NCI-H2196 treated with DMSO at 0.1 percent for 48 hours (cell line): ENCODE results near the gene ARSG.
A peak's percentile ranks its signal among the peaks of the same experiment; 100 is the strongest.
"Not testable (repeated sequence)": the region's sequence is repeated elsewhere in the genome, so short reads cannot be mapped to it uniquely, and the experiment has no call there.

Experiments
- DNase-seq: peaks from one replicate; lab custom pipeline; 2025; ENCODE audit not compliant: unreplicated experiment; lab: John Stamatoyannopoulos, UW

ARSG gene

GRCh38 chr17:68368387-68368786, 77.1 kb downstream of the ARSG start:
- no peak for DNase-seq

DNA sequence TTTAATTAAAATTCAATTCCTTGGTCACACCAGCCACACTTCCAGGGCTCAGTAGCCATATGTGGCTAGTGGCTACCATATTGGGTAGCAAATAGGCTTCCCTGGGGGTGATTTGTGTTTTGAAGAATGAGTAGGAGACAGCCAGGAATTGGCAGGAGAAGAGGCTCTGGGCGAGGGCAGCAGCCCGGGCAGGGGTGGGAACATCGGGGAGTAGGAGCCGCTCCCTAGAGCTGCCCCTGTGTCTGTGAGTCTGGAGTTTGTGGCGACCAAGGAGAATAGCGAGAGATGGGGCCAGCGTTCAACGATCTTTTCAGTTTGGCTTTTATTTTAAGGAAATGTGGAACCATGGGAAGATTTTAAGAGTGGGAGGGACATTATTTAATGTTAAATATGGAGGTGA, 84.3 kb downstream of the ARSG start:
- DNase-seq, result no peak

GRCh38 chr17:68376178-68376577, 84.9 kb downstream of the ARSG start:
- DNase-seq, result not testable (repeated sequence)

- DNase-seq, result no peak
Observed at GRCh38 chr17:68377771-68378267, 86.5 kb downstream of the ARSG start.

DNA sequence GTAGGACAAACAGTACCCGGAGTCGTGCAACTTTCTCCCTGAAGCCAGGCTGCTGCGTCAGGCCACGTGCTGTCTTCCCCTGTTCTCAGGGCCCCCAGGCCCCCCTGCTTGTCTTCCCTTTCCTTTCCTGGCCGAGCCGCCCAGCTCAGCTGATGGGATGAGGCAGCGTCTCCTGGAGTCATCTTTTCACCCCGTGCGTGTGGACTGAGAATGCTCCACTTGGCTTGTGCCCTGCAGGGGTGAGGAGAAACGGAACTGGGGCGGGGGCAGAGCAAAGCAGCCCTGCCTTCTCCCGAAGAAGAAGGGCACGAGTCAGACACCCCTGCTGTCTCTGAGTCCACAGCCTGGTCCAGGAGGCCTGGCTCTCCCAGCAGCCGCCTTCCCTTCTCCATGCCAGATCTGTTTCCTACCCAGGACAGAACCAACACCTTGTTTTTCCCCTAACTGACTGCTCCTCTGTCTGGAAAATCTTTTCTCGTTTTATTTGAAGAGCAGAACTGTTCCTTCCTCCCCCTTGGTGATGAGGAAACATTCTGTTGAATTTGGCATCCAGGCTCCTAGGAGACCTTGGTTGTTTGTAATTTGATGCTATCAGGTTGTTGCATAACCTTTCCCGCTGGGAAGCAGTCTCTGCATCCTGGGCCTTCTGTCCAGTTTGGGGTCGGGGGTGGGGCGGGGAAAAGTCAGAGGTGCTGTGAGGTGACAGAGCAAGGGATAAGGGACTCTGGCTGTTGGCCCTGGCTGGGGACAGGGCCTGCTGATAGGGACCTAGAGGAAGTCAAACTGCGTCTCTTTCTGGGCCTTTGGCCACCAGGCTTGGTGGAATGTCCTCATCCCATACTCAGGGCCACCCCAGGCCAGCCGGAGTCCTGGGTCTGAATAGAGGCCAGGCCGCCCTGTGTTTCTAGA, 87.2 kb downstream of the ARSG start:
- peak; percentile 81 for DNase-seq

- DNase-seq, result no peak
Observed at GRCh38 chr17:68379177-68379510, 87.8 kb downstream of the ARSG start.

DNA sequence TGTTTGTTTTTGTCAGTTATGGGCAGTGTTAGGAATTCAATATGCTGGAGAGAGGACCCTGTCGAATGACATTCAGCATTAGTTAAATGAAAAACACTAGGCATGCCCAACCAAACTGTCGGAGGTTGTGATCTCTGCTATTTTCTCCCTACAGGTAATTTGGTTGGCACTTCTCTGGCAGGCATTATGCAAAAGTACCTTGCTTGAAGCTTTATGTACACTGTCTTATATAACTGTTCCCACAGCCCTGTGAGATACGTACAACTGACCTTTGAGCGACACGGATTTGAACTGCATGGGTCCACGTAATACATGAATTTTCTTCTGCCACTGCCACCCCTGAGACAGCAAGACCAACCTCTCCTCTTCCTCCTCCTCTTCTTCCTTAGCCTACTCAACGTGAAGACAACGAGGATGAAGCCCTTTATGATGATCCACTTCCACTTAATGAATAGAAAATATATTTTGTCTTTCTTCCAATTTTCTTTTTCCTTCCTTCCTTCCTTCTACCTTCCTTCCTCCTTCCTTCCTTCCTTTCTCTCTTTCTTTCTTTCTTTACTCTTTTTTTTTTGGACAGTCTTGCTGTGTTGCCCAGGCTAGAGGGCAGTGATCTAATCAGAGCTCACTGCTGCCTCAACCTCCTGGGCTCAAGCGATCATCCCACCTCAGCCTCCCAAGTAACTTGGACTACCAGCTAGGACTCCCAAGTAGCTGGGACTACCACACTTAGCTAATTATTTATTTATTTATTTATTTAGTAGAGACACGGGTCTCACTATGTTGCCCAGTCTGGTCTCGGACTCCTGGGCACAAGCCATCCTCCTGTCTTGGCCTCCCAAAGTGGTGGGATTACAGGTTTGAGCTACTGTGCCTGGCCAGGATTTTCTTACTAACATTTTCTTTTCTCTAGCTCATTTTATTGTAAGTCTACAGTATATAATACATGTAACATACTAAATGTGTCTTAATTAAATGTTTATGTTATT, 88.7 kb downstream of the ARSG start:
- DNase-seq, result no peak

DNA sequence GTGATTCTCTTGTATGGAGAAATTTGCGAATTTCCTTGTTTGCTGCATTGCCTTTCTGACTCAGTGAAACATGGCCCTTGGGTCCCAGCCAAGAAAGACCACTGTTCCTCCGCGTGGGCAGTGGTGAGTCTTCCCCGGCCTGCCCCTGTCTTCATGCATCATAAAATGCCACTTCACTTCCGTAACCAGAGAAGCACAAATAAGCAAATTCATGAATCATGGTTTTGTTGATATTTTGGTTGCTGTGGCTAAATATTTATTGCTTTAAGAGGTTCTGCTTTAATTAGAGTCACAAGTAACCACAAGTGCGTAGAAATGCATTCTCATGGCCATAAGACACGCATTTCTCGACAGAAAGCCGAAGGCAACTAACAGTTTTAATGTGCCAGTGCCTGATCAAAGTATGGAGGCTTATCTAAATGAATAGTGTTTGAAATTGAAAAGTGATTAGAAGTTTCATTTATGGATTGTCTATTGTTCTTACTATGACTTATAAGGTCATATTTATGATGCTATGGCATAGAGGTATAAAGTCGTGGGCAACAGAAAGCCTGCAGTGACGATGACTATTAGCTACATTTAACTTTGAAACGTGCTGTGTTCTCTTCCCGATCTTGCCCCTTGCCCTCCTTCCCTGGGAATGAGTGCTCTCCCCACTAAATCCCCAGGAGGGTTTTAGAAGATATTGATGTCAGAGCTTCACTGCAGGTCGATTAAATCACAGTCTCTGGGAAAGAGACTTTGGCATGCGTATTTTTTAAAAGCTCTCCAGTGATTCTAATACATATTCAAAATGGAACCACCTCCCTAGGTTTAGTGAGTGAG, 90.0 kb downstream of the ARSG start:
- DNase-seq, result no peak

DNA sequence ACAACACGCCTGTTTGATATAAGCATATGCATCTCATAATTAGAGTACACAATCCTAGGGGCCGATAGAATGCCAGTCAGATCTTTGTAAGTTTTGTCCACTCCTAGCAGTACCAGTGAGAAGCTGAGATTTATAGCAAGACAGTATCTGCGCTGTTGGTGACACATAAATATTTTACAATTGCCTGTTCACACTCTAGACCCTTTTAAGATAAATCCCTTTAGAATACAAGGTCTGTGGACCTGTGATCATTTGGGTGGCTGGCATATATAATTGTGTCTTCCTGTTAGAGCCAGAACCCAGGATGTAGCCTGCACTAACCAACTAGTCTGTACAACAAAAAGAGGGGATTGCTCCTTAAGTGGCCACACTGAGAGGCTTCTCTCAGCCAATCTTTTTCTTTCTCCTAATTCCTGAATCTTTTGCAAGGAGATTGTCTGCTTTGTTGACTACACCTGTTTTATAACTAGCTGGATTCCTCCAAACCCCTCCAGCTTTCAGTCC, 91.3 kb downstream of the ARSG start:
- no peak for DNase-seq

GRCh38 chr17:68383120-68383442, 91.8 kb downstream of the ARSG start:
- DNase-seq, result no peak

DNA sequence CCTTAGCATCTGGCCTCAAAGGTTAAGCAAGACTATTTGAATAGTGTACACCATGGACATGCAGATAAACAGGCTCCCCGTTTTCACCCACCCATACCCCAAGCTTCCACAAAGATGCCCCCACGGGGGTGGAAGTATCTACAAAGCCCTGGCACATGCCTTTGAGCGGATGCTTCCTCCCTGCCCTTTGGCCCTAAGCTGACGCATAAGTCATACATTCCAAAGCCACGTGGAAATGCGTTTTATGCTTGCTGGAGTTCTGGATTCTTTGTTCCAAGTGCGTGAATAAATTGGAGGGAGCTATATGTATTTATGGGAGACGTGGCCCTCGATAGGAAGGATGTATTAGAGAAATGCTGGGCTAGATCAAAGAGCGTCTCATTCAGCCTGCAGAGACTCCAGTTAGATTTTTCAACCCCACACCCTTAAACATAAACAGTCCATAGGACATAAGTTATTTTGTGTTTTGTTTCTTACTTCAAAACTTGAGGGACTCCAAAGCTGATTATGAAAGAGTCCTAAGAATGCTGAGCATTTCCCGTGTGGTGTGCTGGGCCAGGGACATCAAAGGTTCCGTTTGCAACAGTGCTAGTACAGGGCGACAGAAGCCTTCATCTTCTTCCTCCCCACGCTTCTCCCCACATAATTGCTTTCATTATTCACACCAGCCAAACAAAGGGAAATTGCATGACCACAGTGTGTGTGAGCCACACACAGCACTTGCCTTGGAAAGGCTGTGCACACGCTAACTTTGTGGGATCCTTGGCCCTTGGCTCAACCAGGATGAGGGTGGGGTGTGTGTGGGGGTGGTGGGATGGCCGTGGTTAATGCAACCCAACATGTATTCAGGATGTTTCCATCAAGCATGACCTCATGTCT, 92.4 kb downstream of the ARSG start:
- DNase-seq, result no peak

DNA sequence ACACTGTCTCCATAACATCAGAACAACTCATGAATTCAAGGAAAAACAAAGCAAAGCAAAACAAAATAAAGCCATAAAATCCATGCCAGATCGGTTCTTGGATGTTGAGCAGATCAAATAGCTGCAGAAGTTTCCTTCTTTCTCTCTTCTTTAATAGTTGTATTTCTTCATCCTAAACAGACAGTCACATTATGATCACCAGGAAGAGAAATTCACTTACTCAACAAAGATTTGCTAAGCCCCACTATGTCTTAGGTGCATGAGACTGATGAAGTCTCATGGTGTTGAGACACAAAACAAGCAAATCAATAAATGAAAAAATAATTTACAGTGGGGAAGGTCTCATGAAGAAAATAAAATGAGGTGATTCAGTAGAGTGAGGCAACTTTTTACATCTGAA, 93.2 kb downstream of the ARSG start:
- DNase-seq, result no peak

DNA sequence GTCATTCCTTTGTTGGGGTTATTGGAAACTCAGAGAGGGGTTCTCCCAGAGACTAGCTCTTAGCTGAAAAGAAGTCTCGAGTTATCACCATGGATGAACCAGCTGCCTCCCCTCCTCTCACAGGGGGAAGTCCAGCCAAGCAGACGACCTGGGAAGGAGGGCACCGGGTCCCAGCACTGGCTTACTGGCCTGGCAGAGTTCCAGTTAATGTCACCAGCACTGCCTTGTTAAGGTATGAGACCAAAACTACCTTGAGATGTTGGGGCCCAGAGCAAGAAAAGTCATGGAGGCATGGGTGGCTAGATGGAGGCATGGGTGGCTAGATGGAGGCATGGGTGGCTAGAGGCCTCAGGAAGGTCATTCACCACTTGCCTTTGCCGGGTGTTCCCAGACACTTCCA, 93.6 kb downstream of the ARSG start:
- DNase-seq, result no peak

DNA sequence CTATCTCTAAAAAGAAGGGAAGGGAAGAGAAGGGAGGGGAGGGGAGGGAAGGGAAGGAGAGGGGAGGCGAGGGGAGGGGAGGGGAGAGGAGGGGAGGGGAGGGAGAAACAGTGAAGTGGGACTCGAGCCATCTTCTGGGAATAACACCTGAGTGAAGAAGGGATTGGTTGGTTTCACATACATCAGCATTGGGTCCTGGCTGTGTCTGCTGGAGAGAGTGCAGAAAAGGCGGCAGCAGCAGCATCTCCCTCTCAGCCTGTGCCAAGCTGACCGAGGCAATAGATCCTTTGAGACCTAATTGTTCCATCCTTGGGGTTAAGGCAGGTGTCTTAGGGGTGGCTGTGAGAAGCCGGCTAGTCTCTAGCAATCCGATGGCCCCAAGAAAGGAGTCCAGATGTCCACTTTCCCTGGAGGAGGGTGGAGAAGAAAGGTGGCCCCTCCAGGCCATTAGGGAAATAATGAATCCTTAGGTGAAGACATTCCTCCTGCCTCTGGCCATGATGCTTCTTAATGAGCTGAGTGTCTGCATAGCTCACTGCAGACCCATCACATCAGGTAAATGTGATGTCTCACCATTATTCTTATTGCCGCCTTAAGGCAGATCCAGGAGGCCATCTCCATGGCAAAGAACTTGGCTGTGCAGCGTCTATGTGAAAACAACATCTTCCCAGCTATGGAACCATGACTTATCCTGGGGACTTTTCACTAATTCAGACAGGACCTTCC, 94.4 kb downstream of the ARSG start:
- no peak for DNase-seq

GRCh38 chr17:68387435-68388218, 96.3 kb downstream of the ARSG start:
- no peak for DNase-seq

- no peak for DNase-seq
Observed at GRCh38 chr17:68389041-68389440, 97.7 kb downstream of the ARSG start.

DNA sequence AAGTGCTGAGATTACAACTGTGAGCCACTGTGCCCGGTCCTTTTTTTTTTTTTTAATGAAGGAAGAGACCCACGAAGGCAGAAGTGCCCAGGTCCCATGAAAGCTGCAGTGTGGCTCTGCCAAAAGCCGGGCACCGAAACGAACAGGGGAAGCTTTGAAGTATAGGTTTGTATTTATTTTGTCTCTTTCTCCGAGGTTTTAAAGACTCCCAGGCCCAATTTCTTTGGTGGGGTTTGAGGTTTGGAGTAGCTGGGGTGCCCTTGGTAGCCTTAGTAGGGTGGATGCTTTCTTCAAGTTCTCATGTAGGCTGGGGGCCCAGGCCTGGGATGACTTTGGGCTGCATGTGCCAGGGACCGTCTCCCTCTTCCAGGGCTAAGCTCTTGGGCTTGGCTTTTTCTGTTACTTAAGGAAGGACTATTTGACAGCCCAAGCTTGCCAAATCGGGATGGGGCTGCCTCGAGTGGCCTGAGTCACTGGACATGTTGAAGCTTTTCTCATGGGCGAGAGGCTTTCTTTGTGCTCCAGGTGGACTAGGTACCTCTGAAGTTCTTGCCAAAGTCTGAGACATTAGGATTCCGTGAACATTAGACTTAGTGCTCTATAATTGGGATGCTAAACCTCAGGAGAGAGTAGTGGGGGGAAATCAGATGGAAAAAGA, 99.7 kb downstream of the ARSG start:
- DNase-seq, result no peak
